GM21390 (cell line): ENCODE data around the gene USP40.

ENCODE experiments used
- ATAC-seq: cut with Tn5 transposase; IDR thresholded peaks from one replicate; pipeline ENCODE4 v1.9.1; 2021; ENCODE audit not compliant: unreplicated experiment

Gene USP40

GRCh38 chr2:233498126-233498525 lies 68.5 kb downstream of the USP40 start:
- ATAC-seq, result no peak

GRCh38 chr2:233497692-233498091 lies 68.9 kb downstream of the USP40 start:
- no peak for ATAC-seq

DNA sequence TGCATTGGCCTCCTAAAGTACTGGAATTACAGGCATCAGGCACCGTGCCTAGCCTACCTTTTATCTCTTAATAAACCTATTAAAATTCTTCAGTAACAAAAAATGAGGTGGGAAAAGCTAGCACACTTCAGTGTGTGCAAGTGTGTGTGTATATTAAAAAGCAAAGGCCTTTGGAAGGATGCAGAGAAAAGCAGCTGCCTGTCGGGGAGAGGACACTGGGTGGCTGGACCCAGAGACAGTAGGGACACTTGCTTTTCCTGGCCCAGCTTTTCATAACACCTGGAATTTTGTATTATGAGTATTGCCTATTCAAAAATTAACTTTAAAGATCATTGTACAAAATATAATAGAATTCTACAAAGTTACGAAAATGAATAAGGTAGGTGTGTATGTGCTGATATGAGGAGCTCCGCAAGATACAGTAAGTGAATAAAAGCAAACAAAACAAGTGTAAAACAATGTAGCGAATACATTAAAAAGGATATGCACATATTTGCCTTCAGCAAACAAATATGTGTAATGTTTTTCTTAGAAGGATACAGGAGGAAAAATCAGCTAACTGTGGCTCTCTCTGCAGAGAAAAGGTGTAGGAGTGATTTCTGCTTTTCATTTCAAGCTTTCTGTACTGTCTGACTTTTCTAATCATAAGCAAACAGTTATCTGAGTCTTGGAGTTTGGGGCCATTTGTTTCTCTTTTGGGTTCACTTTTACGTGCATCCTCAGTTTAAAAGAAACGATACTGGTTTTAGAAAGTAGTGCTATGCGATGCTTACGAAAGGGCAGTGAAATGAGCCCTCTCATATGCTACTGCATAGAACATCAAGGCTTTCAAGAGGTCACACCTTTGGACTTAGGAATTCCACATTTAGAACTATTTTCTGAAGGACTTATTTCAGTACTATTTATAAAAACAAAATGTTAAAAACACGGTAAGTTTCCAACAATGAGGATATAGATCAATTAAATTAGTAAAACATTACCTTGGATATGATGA lies 70.8 kb downstream of the USP40 start:
- ATAC-seq, result no peak

DNA sequence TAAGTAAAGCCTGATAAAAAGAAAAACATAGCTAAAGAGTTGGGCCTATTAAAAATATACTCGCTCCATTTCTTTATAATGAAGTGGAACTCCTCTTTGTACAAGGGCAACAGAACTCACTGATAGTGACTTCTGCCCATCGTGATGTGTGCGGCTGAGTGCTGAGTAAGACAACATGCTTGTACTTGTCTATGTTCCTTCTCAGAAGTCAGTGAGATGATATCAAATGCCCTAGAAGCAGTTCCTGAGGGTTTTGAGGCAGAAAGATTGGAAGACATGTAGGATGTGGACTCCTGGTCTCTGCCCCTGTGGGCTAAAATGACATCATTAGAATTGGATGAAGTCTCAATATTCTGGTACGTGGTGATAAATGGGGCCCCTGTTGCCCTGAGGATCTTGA lies 73.8 kb downstream of the USP40 start:
- ATAC-seq, result no peak

- ATAC-seq, result no peak
Observed at GRCh38 chr2:233492078-233492477, 74.5 kb downstream of the USP40 start.

DNA sequence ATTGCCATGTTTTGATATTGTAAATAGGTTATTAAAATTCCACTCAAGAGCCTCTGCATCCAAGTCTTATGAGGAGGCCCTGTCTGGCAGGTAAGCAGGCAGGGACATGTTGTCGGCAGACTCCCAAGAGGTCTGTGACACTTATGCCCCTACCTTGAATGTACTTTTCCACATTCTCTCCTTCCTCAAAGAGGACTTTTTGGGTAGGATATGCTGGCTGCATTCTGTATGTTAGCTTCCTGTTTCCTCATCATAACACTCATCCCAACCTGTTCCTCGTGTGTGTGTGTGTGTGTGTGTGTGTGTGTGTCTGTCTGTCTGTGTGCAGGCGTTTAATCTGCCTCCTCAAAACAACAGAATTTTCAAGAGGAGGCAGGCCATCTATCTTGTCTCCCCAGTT lies 75.3 kb downstream of the USP40 start:
- ATAC-seq, result no peak

- no peak for ATAC-seq
Observed at GRCh38 chr2:233490831-233491230, 75.8 kb downstream of the USP40 start.

GRCh38 chr2:233489666-233490065 lies 76.9 kb downstream of the USP40 start:
- no peak for ATAC-seq

DNA sequence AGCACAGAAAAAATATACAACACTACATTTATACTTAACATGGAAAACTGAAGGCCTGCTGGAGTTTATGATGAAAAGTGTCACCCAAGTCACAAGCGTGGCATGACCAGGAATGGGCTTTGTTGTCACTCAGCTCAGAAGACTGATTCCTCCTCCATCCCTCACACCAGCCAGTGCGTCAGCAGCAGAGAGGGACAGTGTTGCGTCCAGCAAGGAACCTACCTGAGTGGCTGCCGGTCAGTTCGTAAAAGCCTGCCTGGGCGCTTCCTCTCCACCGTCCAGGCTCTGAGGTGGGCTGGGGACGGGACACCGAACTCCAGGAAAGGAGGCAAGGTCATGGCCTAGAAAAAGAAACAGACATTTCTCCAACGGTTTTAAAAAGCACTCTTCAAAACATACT lies 77.4 kb downstream of the USP40 start:
- no peak for ATAC-seq

DNA sequence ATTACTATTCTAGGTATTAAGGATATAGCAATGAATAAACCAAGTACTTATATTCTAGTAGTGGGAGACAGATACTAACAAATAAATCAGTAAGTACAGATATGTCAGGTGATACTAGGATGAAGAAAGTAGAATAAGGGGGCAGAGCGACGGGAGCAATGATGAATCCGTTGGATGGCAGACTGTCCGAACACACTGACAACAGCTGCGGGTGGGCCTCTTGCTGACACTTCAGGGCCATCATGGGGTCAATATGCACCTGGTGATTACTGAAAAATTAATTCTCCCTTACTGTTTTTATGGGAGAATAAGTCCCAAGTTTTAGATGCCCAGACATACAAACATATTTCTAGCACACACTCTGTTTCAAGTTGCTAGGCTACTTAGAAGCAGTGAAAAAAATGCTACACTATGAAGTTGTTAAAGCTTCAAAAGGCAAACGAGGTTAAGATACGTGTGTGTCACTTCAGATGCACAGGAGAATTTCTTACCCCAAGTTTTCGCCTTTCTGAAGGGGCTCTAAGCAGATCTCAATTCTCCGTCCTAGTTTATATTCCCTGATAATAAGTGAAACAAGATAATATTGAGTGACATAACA lies 78.7 kb downstream of the USP40 start:
- ATAC-seq, result no peak

DNA sequence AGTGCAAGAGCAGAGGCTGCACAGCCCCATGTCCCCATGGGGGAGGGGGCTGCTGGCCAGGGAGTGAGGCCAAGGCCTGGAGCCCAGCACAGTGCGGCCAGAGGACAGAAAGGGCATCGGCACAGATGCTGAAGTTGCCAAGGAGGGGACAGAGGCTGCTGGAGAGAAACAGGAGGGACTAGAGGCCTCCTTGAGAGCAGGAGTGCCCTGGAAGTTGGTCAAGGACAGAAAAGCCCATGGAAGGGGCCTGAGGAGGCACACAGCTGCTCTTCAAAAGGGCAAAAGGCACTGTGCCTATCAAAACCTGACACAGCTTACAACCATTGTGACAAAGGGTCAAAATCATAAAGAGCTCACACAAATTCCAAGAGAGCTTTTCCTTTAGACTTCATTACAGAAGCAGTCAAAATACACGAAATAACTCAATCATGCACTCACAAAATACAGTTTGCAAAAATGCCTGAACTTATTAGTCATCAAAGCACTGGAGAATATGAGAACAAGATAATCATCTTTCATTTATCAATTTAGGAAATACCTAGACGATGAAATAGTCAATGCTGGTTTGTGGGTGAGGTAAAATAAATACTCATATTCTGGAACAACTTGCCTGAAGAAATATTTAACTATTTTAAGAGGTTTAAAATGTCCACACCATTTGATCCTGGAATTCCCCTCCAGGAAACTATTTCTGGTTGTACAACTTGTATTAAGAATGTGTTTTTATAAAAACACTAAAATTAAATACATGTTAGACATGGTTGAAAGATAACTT lies 79.6 kb downstream of the USP40 start:
- no peak for ATAC-seq

- no peak for ATAC-seq
Observed at GRCh38 chr2:233486357-233486756, 80.2 kb downstream of the USP40 start.

GRCh38 chr2:233485726-233486125 lies 80.9 kb downstream of the USP40 start:
- ATAC-seq, result no peak

- ATAC-seq, result no peak
Observed at GRCh38 chr2:233482616-233483015, 84.0 kb downstream of the USP40 start.

- ATAC-seq, result no peak
Observed at GRCh38 chr2:233481368-233482142, 85.0 kb downstream of the USP40 start.

GRCh38 chr2:233480490-233481202 lies 85.9 kb downstream of the USP40 start:
- no peak for ATAC-seq

- no peak for ATAC-seq
Observed at GRCh38 chr2:233479616-233480489, 86.7 kb downstream of the USP40 start.

GRCh38 chr2:233477548-233478433 lies 88.8 kb downstream of the USP40 start:
- no peak for ATAC-seq
